GM21381 (cell line): ENCODE data around the gene UNC80.
A peak's percentile ranks its signal among the peaks of the same experiment; 100 is the strongest.
"Not testable (repeated sequence)": the region's sequence is repeated elsewhere in the genome, so short reads cannot be mapped to it uniquely, and the experiment has no call there.

Experiments
- ATAC-seq: cut with Tn5 transposase; IDR thresholded peaks from one replicate; pipeline ENCODE4 v1.9.1; 2021; ENCODE audit warnings: mild to moderate bottlenecking, moderate library complexity; ENCODE audit not compliant: unreplicated experiment

Gene UNC80

GRCh38 chr2:209771474-209772289 lies at the start of gene UNC80:
Gene UNC80, plus strand, starts transcription at chr2:209771832. Its CDS starts 241 bp downstream, at chr2:209772073.
- peak; percentile 58 for ATAC-seq

- no peak for ATAC-seq
Measured at GRCh38 chr2:209726311-209726710, 45.3 kb upstream of the UNC80 start.

GRCh38 chr2:209727077-209727476 lies 44.6 kb upstream of the UNC80 start:
- no peak for ATAC-seq

- ATAC-seq, result no peak
Measured at GRCh38 chr2:209734805-209735204, 36.8 kb upstream of the UNC80 start.

- no peak for ATAC-seq
Measured at GRCh38 chr2:209741953-209742352, 29.7 kb upstream of the UNC80 start.

- no peak for ATAC-seq
Measured at GRCh38 chr2:209753020-209753419, 18.6 kb upstream of the UNC80 start.

- no peak for ATAC-seq
Measured at GRCh38 chr2:209757163-209757562, 14.5 kb upstream of the UNC80 start.

GRCh38 chr2:209761566-209761965 lies 10.1 kb upstream of the UNC80 start:
- ATAC-seq, result no peak

GRCh38 chr2:209762563-209762962 lies 9.1 kb upstream of the UNC80 start:
- ATAC-seq, result no peak

GRCh38 chr2:209763106-209763505 lies 8.5 kb upstream of the UNC80 start:
- no peak for ATAC-seq

- no peak for ATAC-seq
Measured at GRCh38 chr2:209766613-209767012, 5.0 kb upstream of the UNC80 start.

GRCh38 chr2:209767316-209767715 lies 4.3 kb upstream of the UNC80 start:
- no peak for ATAC-seq

- ATAC-seq, result no peak
Measured at GRCh38 chr2:209768557-209768956, 3.1 kb upstream of the UNC80 start.

- no peak for ATAC-seq
Measured at GRCh38 chr2:209772290-209772685, 656 bp downstream of the UNC80 start.

- no peak for ATAC-seq
Measured at GRCh38 chr2:209773377-209773776, 1.7 kb downstream of the UNC80 start.

- no peak for ATAC-seq
Measured at GRCh38 chr2:209787416-209787815, 15.8 kb downstream of the UNC80 start.

- no peak for ATAC-seq
Measured at GRCh38 chr2:209788925-209789324, 17.3 kb downstream of the UNC80 start.

- ATAC-seq, result no peak
Measured at GRCh38 chr2:209790066-209790728, 18.6 kb downstream of the UNC80 start.

- ATAC-seq, result no peak
Measured at GRCh38 chr2:209791151-209791550, 19.5 kb downstream of the UNC80 start.

- ATAC-seq, result not testable (repeated sequence)
Measured at GRCh38 chr2:209795425-209795824, 23.8 kb downstream of the UNC80 start.

GRCh38 chr2:209805351-209805750 lies 33.7 kb downstream of the UNC80 start:
- no peak for ATAC-seq

GRCh38 chr2:209806318-209806717 lies 34.7 kb downstream of the UNC80 start:
- ATAC-seq, result no peak
